ENCODE results near the gene TLE3. TPM values are rescaled to one million over a fixed set of nuclear protein-coding genes. Genes with fewer than 3 reads are reported as not detected.

The TLE3 gene
- total RNA-seq, 1 experiment from 2014 or later: 63.6 TPM

DNA sequence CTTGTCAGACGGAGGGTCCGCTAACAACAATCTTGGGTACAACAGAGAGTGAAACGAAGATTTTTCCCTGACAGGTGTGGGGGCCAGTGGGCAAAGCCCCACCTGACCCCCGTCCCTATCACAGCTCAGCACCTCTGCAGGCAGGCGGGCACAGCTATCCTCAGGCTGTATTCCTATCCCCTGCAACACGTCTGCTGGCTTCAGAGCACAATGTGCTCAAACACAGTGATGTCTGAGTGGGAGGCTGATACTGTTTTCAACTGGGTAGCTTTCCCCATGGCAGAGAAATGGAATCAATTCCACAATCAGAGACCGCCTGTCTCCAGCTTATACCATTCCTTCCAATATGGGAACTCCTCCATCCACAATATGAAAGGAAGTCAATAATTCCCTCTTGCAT, 28.0 kb downstream of the TLE3 start:
- Histone ChIP-seq H3K27me3 (ENCODE audit: low read length) (no peaks in the 10 kb centered on the region), H3K9me3 (ENCODE audit: low read length) (no peaks in the 10 kb centered on the region), H3K4me1 (ENCODE audit: low read length) (peaks cover 12% of the 10 kb centered on the region), H3K79me2 (ENCODE audit: low read length) (no peaks in the 10 kb centered on the region), H2AFZ (ENCODE audit: low read length) (no peak overlapping the region), H3K36me3 (ENCODE audit: insufficient read depth, low read length) (peaks cover 37% of the 10 kb centered on the region), H3K4me3 (ENCODE audit: low read length) (no peak overlapping the region), H3K4me2 (ENCODE audit: low read depth, low read length, poor library complexity, severe bottlenecking) (no peak overlapping the region), H3K9me2 (replicated peaks; ENCODE audit: insufficient read depth, low read length) (no peaks in the 10 kb centered on the region), H4K20me1 (ENCODE audit: insufficient read depth, low read depth, low read length) (peaks cover 13% of the 10 kb centered on the region; the same call in 1 of the 2 replicates), H3K27ac (ENCODE audit: low read length) (no peak overlapping the region), H3K9ac (ENCODE audit: low read length) (no peak overlapping the region)
- DNase-seq: no peak

- H3K27me3 ChIP-seq (ENCODE audit: low read length): no peaks in the 10 kb centered on the region
- H3K36me3 ChIP-seq (ENCODE audit: insufficient read depth, low read length): peaks cover 32% of the 10 kb centered on the region
- H3K27ac ChIP-seq (ENCODE audit: low read length): no peak overlapping the region
- no peak overlapping the region for H3K9ac ChIP-seq (ENCODE audit: low read length)
- peaks cover 13% of the 10 kb centered on the region; the same call in 1 of the 2 replicates for H4K20me1 ChIP-seq (ENCODE audit: insufficient read depth, low read depth, low read length)
- H3K9me2 ChIP-seq (replicated peaks; ENCODE audit: insufficient read depth, low read length): no peaks in the 10 kb centered on the region
- no peak overlapping the region for H3K4me3 ChIP-seq (ENCODE audit: low read length)
- DNase-seq: no peak
- no peak overlapping the region for H2AFZ ChIP-seq (ENCODE audit: low read length)
- no peaks in the 10 kb centered on the region for H3K9me3 ChIP-seq (ENCODE audit: low read length)
- peaks cover 12% of the 10 kb centered on the region for H3K4me1 ChIP-seq (ENCODE audit: low read length)
- H3K4me2 ChIP-seq (ENCODE audit: low read depth, low read length, poor library complexity, severe bottlenecking): no peak overlapping the region
- no peaks in the 10 kb centered on the region for H3K79me2 ChIP-seq (ENCODE audit: low read length)
Observed at GRCh38 chr15:70068783-70069565, 28.7 kb downstream of the TLE3 start.

DNA sequence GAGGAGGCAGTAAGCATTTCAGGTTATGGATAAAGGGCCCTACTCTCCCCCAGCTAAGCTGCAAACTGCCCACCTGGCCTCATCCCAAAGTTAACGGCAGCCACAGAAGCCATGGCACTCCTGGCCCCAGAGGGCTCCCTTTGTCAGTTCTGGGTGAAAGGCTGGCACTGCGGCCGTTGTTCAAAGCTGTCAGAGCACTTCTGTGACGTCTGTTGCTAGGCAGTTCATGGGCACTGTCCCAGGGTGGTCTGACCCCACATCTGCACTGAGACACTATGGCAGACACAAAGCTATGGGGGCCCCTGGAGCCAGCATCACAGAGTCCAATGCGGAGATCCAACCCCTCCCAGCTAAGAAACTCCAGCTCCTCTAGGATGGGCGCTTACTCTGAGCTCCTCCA, 30.0 kb downstream of the TLE3 start:
- DNase-seq: no peak
- no peaks in the 10 kb centered on the region for H3K79me2 ChIP-seq (ENCODE audit: low read length)

GRCh38 chr15:70067011-70067410, 30.7 kb downstream of the TLE3 start:
- no peaks in the 10 kb centered on the region for H3K9me3 ChIP-seq (ENCODE audit: low read length)
- H3K9ac ChIP-seq (ENCODE audit: low read length): no peak overlapping the region
- H3K4me1 ChIP-seq (ENCODE audit: low read length): peaks cover 3% of the 10 kb centered on the region
- H3K36me3 ChIP-seq (ENCODE audit: insufficient read depth, low read length): peaks cover 23% of the 10 kb centered on the region
- H3K9me2 ChIP-seq (replicated peaks; ENCODE audit: insufficient read depth, low read length): no peaks in the 10 kb centered on the region
- H3K4me3 ChIP-seq (ENCODE audit: low read length): no peak overlapping the region
- no peak overlapping the region for H3K4me2 ChIP-seq (ENCODE audit: low read depth, low read length, poor library complexity, severe bottlenecking)
- no peaks in the 10 kb centered on the region for H3K79me2 ChIP-seq (ENCODE audit: low read length)
- H3K27me3 ChIP-seq (ENCODE audit: low read length): no peaks in the 10 kb centered on the region
- peaks cover 13% of the 10 kb centered on the region; the same call in 1 of the 2 replicates for H4K20me1 ChIP-seq (ENCODE audit: insufficient read depth, low read depth, low read length)
- H2AFZ ChIP-seq (ENCODE audit: low read length): no peak overlapping the region
- no peak overlapping the region for H3K27ac ChIP-seq (ENCODE audit: low read length)
- no peak for DNase-seq

More for the DNA sequence above, 30.0 kb downstream of the TLE3 start:
- Histone ChIP-seq H3K4me1 (ENCODE audit: low read length) (peaks cover 8% of the 10 kb centered on the region), H3K4me2 (ENCODE audit: low read depth, low read length, poor library complexity, severe bottlenecking) (no peak overlapping the region), H3K27me3 (ENCODE audit: low read length) (no peaks in the 10 kb centered on the region), H4K20me1 (ENCODE audit: insufficient read depth, low read depth, low read length) (peaks cover 13% of the 10 kb centered on the region; the same call in 1 of the 2 replicates), H2AFZ (ENCODE audit: low read length) (no peak overlapping the region), H3K27ac (ENCODE audit: low read length) (no peak overlapping the region), H3K9me2 (replicated peaks; ENCODE audit: insufficient read depth, low read length) (no peaks in the 10 kb centered on the region), H3K4me3 (ENCODE audit: low read length) (no peak overlapping the region), H3K9ac (ENCODE audit: low read length) (no peak overlapping the region), H3K9me3 (ENCODE audit: low read length) (no peaks in the 10 kb centered on the region), H3K36me3 (ENCODE audit: insufficient read depth, low read length) (peaks cover 25% of the 10 kb centered on the region)

DNA sequence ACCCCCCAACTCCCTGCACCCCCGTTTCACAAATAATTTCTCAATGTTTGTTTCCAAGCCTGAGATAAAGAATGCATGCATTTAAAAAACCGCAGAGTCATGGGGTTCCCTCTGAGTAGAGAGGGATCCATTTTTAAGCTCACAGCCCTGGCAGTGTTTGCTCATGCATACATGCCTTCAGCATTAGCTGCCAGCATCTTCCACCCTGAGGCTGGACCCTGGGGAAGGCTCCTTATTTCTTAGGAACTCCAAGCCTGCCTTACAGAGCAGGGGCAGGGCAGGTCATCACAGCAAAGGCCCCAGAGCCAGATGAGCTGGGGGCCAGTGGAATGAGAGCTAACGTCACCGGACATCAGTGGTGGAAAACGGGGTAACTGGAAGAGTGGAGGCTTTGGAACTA, 31.3 kb downstream of the TLE3 start:
- no peaks in the 10 kb centered on the region for H3K79me2 ChIP-seq (ENCODE audit: low read length)
- no peak overlapping the region for H3K4me2 ChIP-seq (ENCODE audit: low read depth, low read length, poor library complexity, severe bottlenecking)
- H3K27me3 ChIP-seq (ENCODE audit: low read length): no peaks in the 10 kb centered on the region
- no peaks in the 10 kb centered on the region for H3K9me3 ChIP-seq (ENCODE audit: low read length)
- no peak overlapping the region for H3K9ac ChIP-seq (ENCODE audit: low read length)
- no peaks in the 10 kb centered on the region for H3K9me2 ChIP-seq (replicated peaks; ENCODE audit: insufficient read depth, low read length)
- H3K27ac ChIP-seq (ENCODE audit: low read length): no peak overlapping the region
- H3K36me3 ChIP-seq (ENCODE audit: insufficient read depth, low read length): peaks cover 18% of the 10 kb centered on the region
- DNase-seq: no peak
- peaks cover 13% of the 10 kb centered on the region; the same call in 1 of the 2 replicates for H4K20me1 ChIP-seq (ENCODE audit: insufficient read depth, low read depth, low read length)
- no peak overlapping the region for H3K4me3 ChIP-seq (ENCODE audit: low read length)
- H2AFZ ChIP-seq (ENCODE audit: low read length): no peak overlapping the region
- no peaks in the 10 kb centered on the region for H3K4me1 ChIP-seq (ENCODE audit: low read length)

- Histone ChIP-seq H3K27ac (ENCODE audit: low read length) (no peak overlapping the region), H4K20me1 (ENCODE audit: insufficient read depth, low read depth, low read length) (peaks cover 13% of the 10 kb centered on the region; the same call in 1 of the 2 replicates), H2AFZ (ENCODE audit: low read length) (no peak overlapping the region), H3K4me1 (ENCODE audit: low read length) (no peaks in the 10 kb centered on the region), H3K79me2 (ENCODE audit: low read length) (no peaks in the 10 kb centered on the region), H3K9ac (ENCODE audit: low read length) (no peak overlapping the region), H3K4me2 (ENCODE audit: low read depth, low read length, poor library complexity, severe bottlenecking) (no peak overlapping the region), H3K4me3 (ENCODE audit: low read length) (no peak overlapping the region), H3K36me3 (ENCODE audit: insufficient read depth, low read length) (peaks cover 18% of the 10 kb centered on the region), H3K9me2 (replicated peaks; ENCODE audit: insufficient read depth, low read length) (no peaks in the 10 kb centered on the region), H3K27me3 (ENCODE audit: low read length) (no peaks in the 10 kb centered on the region), H3K9me3 (ENCODE audit: low read length) (no peaks in the 10 kb centered on the region)
- DNase-seq: no peak
Observed at GRCh38 chr15:70066004-70066403, 31.7 kb downstream of the TLE3 start.

DNA sequence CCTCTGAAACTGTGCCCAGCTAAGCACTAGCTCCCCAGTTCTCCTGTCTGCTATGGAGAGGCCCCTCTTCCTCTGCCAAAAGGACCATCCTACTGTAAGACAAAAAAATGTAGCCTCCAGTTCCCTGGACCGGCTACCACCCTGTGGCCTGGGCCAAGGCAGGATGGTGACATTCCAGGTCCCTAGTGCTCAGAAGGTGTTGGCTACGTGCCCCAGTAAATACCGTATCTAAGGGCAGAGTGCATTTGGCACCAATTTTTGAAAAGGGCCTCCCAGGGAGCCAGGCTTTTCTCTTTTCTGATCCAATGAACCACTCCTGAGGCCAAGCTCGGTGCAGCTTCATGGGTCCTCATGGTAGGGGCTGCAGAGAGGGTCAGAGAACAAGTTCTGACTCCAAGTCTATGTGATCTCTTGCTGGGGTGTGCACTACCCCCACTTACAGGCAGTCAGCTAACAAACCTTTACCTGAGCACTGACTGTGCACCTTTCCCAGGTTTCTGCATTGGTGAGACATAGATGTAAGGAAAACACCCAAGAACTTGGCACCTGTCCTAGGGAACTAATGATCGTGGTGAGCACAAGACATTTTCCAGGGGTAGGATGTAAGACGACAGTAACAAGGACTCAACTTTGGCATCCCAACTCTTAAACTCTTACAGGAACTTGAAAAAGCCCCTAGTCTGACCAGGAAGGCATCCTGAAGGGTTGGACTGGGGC, 32.6 kb downstream of the TLE3 start:
- DNase-seq: no peak
- H3K9me2 ChIP-seq (replicated peaks; ENCODE audit: insufficient read depth, low read length): no peaks in the 10 kb centered on the region
- H3K9ac ChIP-seq (ENCODE audit: low read length): no peak overlapping the region
- no peaks in the 10 kb centered on the region for H3K79me2 ChIP-seq (ENCODE audit: low read length)
- no peak overlapping the region for H3K4me3 ChIP-seq (ENCODE audit: low read length)
- H3K4me2 ChIP-seq (ENCODE audit: low read depth, low read length, poor library complexity, severe bottlenecking): no peak overlapping the region
- H3K27me3 ChIP-seq (ENCODE audit: low read length): no peaks in the 10 kb centered on the region
- no peak overlapping the region for H3K27ac ChIP-seq (ENCODE audit: low read length)
- H4K20me1 ChIP-seq (ENCODE audit: insufficient read depth, low read depth, low read length): peaks cover 13% of the 10 kb centered on the region; the same call in 1 of the 2 replicates
- H3K4me1 ChIP-seq (ENCODE audit: low read length): no peaks in the 10 kb centered on the region
- H2AFZ ChIP-seq (ENCODE audit: low read length): no peak overlapping the region
- peaks cover 11% of the 10 kb centered on the region for H3K36me3 ChIP-seq (ENCODE audit: insufficient read depth, low read length)
- no peaks in the 10 kb centered on the region for H3K9me3 ChIP-seq (ENCODE audit: low read length)

DNA sequence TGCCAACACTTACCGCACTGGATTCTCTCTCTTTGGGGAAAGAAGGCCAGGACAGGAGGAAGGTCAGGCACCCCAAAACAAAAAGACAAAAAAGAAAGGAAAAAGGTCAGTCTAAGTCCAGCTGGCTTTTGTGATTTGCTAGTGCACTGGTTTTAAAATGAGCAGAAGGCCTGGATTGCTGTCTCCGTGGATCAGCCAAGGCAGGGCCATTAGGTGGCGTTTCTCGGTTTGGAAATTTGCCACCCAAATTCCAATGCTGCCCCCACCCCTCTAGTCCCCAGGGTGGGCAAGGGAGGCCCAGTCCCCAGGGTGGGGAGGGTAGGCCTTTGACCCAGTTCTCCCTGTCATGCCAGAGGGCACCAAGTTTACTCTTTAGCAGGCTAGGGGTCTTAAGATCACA, 33.3 kb downstream of the TLE3 start:
- Histone ChIP-seq H3K9ac (ENCODE audit: low read length) (no peak overlapping the region), H3K36me3 (ENCODE audit: insufficient read depth, low read length) (peaks cover 11% of the 10 kb centered on the region; the same call in 1 of the 2 replicates), H3K4me3 (ENCODE audit: low read length) (no peak overlapping the region), H3K4me1 (ENCODE audit: low read length) (no peaks in the 10 kb centered on the region), H2AFZ (ENCODE audit: low read length) (no peak overlapping the region), H3K27ac (ENCODE audit: low read length) (no peak overlapping the region), H3K79me2 (ENCODE audit: low read length) (no peaks in the 10 kb centered on the region), H4K20me1 (ENCODE audit: insufficient read depth, low read depth, low read length) (peaks cover 13% of the 10 kb centered on the region; the same call in 1 of the 2 replicates), H3K27me3 (ENCODE audit: low read length) (no peaks in the 10 kb centered on the region), H3K4me2 (ENCODE audit: low read depth, low read length, poor library complexity, severe bottlenecking) (no peak overlapping the region), H3K9me2 (replicated peaks; ENCODE audit: insufficient read depth, low read length) (no peaks in the 10 kb centered on the region), H3K9me3 (ENCODE audit: low read length) (no peaks in the 10 kb centered on the region)
- DNase-seq: no peak

Measured in Karpas-422 (cell line).